ENCODE data around the gene PGBD1.

DNA sequence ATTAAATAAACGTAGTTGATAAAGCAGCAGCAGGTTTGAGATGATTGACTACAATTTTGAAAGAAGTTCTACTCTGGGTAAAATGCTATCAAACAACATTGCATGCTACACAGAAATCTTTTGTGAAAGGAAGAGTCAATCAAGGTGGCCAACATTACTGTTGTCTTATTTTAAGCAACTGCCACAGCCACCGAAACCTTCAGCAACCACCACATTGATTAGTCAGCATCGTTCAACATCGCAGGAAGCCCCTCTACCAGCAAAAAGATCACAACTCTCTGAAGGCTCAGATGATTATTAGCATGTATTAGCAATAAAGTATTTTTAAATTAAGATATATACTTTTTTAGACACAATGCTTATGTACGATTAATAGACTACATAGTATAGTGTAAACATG lies 14.0 kb downstream of the PGBD1 start:
- TF ChIP-seq POLR2A (IDR thresholded peaks at IDR 0.05): no peak
- no peak for TF ChIP-seq CTCF (IDR thresholded peaks at IDR 0.05)
